BLaER1 treated with 17β-estradiol and CSF1 and Interleukin-3, amounts not matched to agents 10 nM and 100 nM (cell line): ENCODE results near the gene TTYH1.

Experiments used
- H3K27ac ChIP-seq, 11 experiments: shearing (Covaris generic); formaldehyde crosslinking; 2 replicates each; pipeline ENCODE4 v1.8.1; 2022
- H3K27me3 ChIP-seq, 11 experiments: shearing (Covaris generic); formaldehyde crosslinking; 2 replicates each; pipeline ENCODE4 v1.8.1; 2022
- H3K36me3 ChIP-seq, 11 experiments: shearing (Covaris generic); formaldehyde crosslinking; 2 replicates each; pipeline ENCODE4 v1.8.1; 2022
- H3K4me1 ChIP-seq, 10 experiments: shearing (Covaris generic); formaldehyde crosslinking; 2 replicates each; pipeline ENCODE4 v1.8.1; 2022
- H3K4me2 ChIP-seq, 11 experiments: shearing (Covaris generic); formaldehyde crosslinking; 2 replicates each; pipeline ENCODE4 v1.8.1; 2022
- H3K4me3 ChIP-seq, 10 experiments: shearing (Covaris generic); formaldehyde crosslinking; 2 replicates each; pipeline ENCODE4 v1.8.1; 2022
- H3K9ac ChIP-seq, 11 experiments: shearing (Covaris generic); formaldehyde crosslinking; 2 replicates each; pipeline ENCODE4 v1.8.1; 2022
- H3K9me3 ChIP-seq, 11 experiments: shearing (Covaris generic); formaldehyde crosslinking; replicated peaks in 1 of 11; 2 replicates each; pipeline ENCODE4 v1.8.1; 2022
- H4K20me1 ChIP-seq, 11 experiments: shearing (Covaris generic); formaldehyde crosslinking; 2 replicates each; pipeline ENCODE4 v1.8.1; 2022
- Cebpa-rat ChIP-seq, 11 experiments: shearing (Covaris generic); IDR thresholded peaks; 2 replicates each; pipeline ENCODE4 v1.8.1; 2022

The TTYH1 gene

DNA sequence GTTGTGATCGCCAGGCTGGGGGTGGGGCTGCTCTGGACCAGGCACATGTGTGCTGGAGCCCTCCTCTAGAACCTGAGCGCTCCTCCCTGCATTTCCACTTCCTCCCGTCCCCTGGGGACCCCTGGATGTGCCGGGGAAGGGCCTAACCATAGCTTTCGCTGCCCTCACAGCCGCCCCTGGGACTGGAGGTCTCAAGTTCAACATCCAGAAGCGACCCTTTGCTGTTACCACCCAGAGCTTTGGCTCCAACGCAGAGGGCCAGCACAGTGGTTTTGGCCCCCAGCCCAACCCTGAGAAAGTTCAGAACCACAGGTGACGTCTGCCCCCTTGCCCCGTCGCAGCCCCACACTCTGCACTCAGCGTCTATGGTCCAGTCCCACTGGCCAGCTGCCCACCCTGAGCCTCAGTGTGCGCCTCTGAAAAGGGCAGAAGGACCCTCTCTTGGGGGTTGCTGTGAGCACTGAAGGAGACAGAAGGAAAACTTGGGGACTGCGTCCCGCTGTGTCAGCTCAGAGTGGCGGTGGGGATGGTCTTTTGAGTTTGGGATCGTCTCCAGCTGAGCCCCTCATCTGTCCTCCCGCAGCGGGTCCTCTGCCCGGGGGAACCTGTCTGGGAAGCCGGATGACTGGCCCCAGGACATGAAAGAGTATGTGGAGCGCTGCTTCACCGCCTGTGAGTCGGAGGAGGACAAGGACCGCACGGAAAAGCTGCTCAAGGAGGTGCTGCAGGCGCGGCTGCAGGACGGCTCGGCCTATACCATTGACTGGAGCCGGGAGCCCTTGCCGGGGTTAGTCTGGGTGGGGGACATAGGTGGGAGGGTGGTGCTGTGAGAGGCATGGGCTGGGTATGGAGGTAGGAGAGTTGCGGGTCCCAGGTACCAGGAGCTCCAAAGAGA lies 39.8 kb downstream of the TTYH1 start:
- Histone ChIP-seq H3K27ac (no peak overlapping the region), H3K9me3 (no peaks in the 10 kb centered on the region), H3K4me2 (no peak overlapping the region), H3K4me1 (peaks cover 34 to 73% (median 45%) of the 10 kb centered on the region in 10 experiments), H3K36me3 (peaks cover 86 to 100% (median 96%) of the 10 kb centered on the region in 11 experiments), H4K20me1 (peaks cover 99 to 100% (median 100%) of the 10 kb centered on the region in 11 experiments), H3K4me3 (no peak overlapping the region), H3K9ac (0 out of 22 replicates have a peak overlapping the region, but pooled peaks of 1 of the 11 experiments have one; percentile 25), H3K27me3 (no peaks in the 10 kb centered on the region)
- TF ChIP-seq Cebpa-rat (IDR thresholded peaks at IDR 0.05) = no peak

- Histone ChIP-seq H3K4me2 (no peak overlapping the region), H3K4me1 (peaks cover 32 to 71% (median 43%) of the 10 kb centered on the region in 10 experiments), H3K27ac (no peak overlapping the region), H3K4me3 (no peak overlapping the region), H3K27me3 (no peaks in the 10 kb centered on the region), H4K20me1 (peaks cover 98 to 100% (median 99%) of the 10 kb centered on the region in 11 experiments), H3K9me3 (no peaks in the 10 kb centered on the region), H3K9ac (no peak overlapping the region), H3K36me3 (peaks cover 92 to 100% (median 98%) of the 10 kb centered on the region in 11 experiments)
- no peak for TF ChIP-seq Cebpa-rat (IDR thresholded peaks at IDR 0.05)
Observed at GRCh38 chr19:54455786-54456422, 40.6 kb downstream of the TTYH1 start.

- H3K4me2 ChIP-seq = no peak overlapping the region; a peak in 1 of 22 replicates
- peaks cover 95 to 98% (median 97%) of the 10 kb centered on the region in 11 experiments for H3K36me3 ChIP-seq
- TF ChIP-seq Cebpa-rat (IDR thresholded peaks at IDR 0.05) = no peak
- peaks cover 96 to 100% (median 98%) of the 10 kb centered on the region in 11 experiments for H4K20me1 ChIP-seq
- H3K9me3 ChIP-seq = no peaks in the 10 kb centered on the region
- H3K9ac ChIP-seq = no peak overlapping the region
- H3K27ac ChIP-seq = no peak overlapping the region
- peaks cover 32 to 70% (median 43%) of the 10 kb centered on the region in 10 experiments for H3K4me1 ChIP-seq
- H3K4me3 ChIP-seq = no peak overlapping the region
- H3K27me3 ChIP-seq = no peaks in the 10 kb centered on the region
Observed at GRCh38 chr19:54456423-54457373, 41.4 kb downstream of the TTYH1 start.

DNA sequence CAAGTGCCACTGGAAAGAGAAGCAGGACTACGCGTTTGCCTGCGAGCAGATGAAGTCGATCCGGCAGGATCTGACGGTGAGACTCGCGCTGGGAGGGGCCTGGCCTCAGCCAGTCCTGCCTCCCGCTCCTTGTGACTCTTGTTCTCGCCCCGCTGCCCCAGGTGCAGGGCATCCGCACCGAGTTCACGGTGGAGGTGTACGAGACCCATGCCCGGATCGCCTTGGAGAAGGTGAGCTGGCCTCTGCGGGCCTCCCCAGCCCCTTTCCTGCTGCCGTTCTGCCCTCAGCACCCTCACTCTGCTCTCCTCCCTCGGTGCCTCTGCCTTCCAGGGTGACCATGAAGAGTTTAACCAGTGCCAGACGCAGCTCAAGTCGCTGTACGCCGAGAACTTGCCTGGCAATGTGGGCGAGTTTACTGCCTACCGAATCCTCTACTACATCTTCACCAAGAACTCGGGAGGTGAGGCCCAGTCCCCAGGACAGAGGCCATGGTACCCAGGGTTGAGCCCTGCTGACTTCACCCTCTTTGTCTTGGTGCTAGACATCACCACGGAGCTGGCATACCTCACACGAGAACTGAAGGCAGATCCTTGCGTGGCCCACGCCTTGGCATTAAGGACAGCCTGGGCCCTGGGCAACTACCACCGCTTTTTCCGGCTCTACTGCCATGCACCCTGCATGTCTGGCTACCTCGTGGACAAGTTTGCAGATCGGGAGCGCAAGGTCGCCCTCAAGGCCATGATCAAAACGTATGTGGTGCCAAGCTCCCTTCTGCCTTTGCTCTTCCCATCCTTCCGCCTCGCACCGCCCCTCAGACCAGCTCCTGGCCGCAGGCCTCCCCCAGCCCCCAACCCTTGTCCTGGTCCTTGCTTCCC lies 42.7 kb downstream of the TTYH1 start:
- Histone ChIP-seq H3K4me3 (no peak overlapping the region), H3K36me3 (peaks cover 89 to 94% (median 92%) of the 10 kb centered on the region in 11 experiments), H3K9me3 (no peaks in the 10 kb centered on the region), H3K27ac (peak overlapping the region in 1 of 11 experiments; percentile 2; a peak in 1 of 22 replicates), H3K4me2 (peak overlapping the region in 7 of 11 experiments; percentile 60 to 70 (median 68); a peak in 7 of 22 replicates), H3K9ac (peak overlapping the region in 3 of 11 experiments; percentile 23 to 68 (median 61); a peak in 5 of 22 replicates), H3K4me1 (peaks cover 44 to 71% (median 50%) of the 10 kb centered on the region in 10 experiments), H3K27me3 (no peaks in the 10 kb centered on the region), H4K20me1 (peaks cover 92 to 100% (median 95%) of the 10 kb centered on the region in 11 experiments)
- TF ChIP-seq Cebpa-rat (IDR thresholded peaks at IDR 0.05) = no peak

DNA sequence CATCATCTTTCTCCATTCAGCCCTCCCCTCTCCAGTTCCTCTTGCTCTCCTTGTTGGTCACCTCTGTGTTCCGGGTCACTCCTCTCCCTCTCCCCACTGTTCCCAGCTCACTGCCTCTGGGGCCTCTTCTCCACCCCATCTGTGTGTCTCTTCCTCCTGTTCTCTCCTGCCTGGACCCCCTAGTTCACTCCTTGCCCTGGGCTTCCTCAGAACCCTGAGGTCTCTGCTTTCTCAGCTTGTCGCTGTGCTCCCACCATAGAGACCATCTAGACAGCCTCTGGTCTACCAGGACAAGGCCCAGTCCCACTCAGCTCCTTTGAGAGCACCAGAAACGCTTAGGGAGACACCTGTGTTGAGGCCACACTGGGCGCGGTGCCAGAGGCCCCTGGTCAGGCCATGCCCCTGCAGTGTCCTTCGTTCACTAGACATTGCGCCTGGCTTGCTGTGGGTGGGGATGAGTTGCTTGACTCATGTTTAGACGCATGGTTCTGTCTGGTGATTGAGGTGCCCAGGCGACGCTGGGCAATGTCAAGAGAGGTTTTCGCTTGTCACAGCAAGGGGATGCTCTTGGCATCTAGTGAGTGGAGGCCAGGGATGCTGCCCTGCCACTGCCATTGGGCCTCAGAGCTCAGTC lies 43.5 kb downstream of the TTYH1 start:
- H3K36me3 ChIP-seq = peaks cover 81 to 87% (median 85%) of the 10 kb centered on the region in 11 experiments

GRCh38 chr19:54459282-54460229 lies 44.3 kb downstream of the TTYH1 start:
- Histone ChIP-seq H3K36me3 (peaks cover 73 to 79% (median 77%) of the 10 kb centered on the region in 11 experiments), H4K20me1 (peaks cover 76 to 85% (median 80%) of the 10 kb centered on the region in 11 experiments)

More for the DNA sequence above, 43.5 kb downstream of the TTYH1 start:
- H3K27ac ChIP-seq = peak overlapping the region in 1 of 11 experiments; percentile 2; a peak in 2 of 22 replicates
- peaks cover 44 to 70% (median 55%) of the 10 kb centered on the region in 10 experiments for H3K4me1 ChIP-seq
- H4K20me1 ChIP-seq = peaks cover 84 to 93% (median 87%) of the 10 kb centered on the region in 11 experiments
- H3K9ac ChIP-seq = peak overlapping the region in 5 of 11 experiments; percentile 8 to 68 (median 57); a peak in 7 of 22 replicates
- TF ChIP-seq Cebpa-rat (IDR thresholded peaks at IDR 0.05) = no peak
- no peaks in the 10 kb centered on the region for H3K27me3 ChIP-seq
- no peaks in the 10 kb centered on the region for H3K9me3 ChIP-seq
- no peak overlapping the region for H3K4me3 ChIP-seq
- peak overlapping the region; percentile 22 to 70 (median 65); a peak in 19 of 22 replicates for H3K4me2 ChIP-seq

More at GRCh38 chr19:54459282-54460229, 44.3 kb downstream of the TTYH1 start:
- TF ChIP-seq Cebpa-rat (IDR thresholded peaks at IDR 0.05) = no peak
- H3K4me2 ChIP-seq = peak overlapping the region; percentile 22 to 70 (median 65)
- H3K4me1 ChIP-seq = peaks cover 44 to 69% (median 57%) of the 10 kb centered on the region in 10 experiments
- H3K4me3 ChIP-seq = no peak overlapping the region
- peak overlapping the region in 10 of 11 experiments; percentile 18 to 68 (median 49); a peak in 19 of 22 replicates for H3K9ac ChIP-seq
- peak overlapping the region in 6 of 11 experiments; percentile 2 to 39 (median 14); a peak in 10 of 22 replicates for H3K27ac ChIP-seq
- no peaks in the 10 kb centered on the region for H3K9me3 ChIP-seq
- H3K27me3 ChIP-seq = no peaks in the 10 kb centered on the region
